Right lobe of liver (tissue), 6 donors: ENCODE data around the gene ACSL6. TPM values are rescaled to one million over a fixed set of nuclear protein-coding genes. Genes with fewer than 3 reads are reported as not detected.

Source experiments
- ATAC-seq, 4 donors: fragments of 200-7000 bp; cut with Tn5 transposase; one replicate each; pipeline ENCODE4 v1.9.1; 2020; ENCODE audit warnings: mild to moderate bottlenecking in 4 of 4, moderate library complexity in 4 of 4
- DNase-seq, 3 donors: peaks; one replicate each; pipeline ENCODE4 v3.0.0-alpha.2; 2020
- H3K27ac ChIP-seq, 3 donors: fragments of 200-600 bp; one replicate each; pipeline ENCODE4 v1.8.0; 2022
- H3K27me3 ChIP-seq, 2 donors: fragments of 200-600 bp; one replicate each; pipeline ENCODE4 v1.8.0; 2022
- H3K36me3 ChIP-seq, 4 donors: fragments of 200-600 bp; sonication (generic) in 1 of 4; one replicate each; pipeline versions ENCODE4 v1.5.1 to v1.8.0; 2017 to 2022; ENCODE audit warnings: control low read depth in 1 of 4
- H3K4me1 ChIP-seq, 4 donors: fragments of 200-600 bp; sonication (generic) in 1 of 4; one replicate each; pipeline versions ENCODE4 v1.5.1 to v1.8.0; 2017 to 2022; ENCODE audit warnings: control low read depth in 1 of 4
- H3K4me3 ChIP-seq, 3 donors: fragments of 200-600 bp; one replicate each; pipeline ENCODE4 v1.8.0; 2022
- H3K9me3 ChIP-seq, 4 donors: fragments of 200-600 bp; sonication (generic) in 1 of 4; one replicate each; pipeline versions ENCODE4 v1.5.1 to v1.8.0; 2017 to 2022; ENCODE audit warnings: control low read depth in 1 of 4
- POLR2A ChIP-seq: fragments of 450-650 bp; IDR thresholded peaks from one replicate; pipeline ENCODE4 v1.6.1; 2017; ENCODE audit warnings: antibody characterized with exemption, mild to moderate bottlenecking
- WGBS: methylation state at CpG from one replicate; pipeline ENCODE4 v1.1.6; 2018; ENCODE audit warnings: low coverage, low lambda C conversion rate; ENCODE audit not compliant: insufficient coverage; ENCODE audit errors: missing lambda C conversion rate; 5-methylcytosine and 5-hydroxymethylcytosine counted together
- intact Hi-C, 2 donors: fragments of 100-400 bp; cut with DNase I; formaldehyde crosslinking; loops; one replicate each; pipeline versions ENCODE4 v1.11.2 to v1.14.1; 2022
- total RNA-seq, 6 experiments: library from RNA; depleted of rRNA in 2 of 6; stranded (reverse); fragments of >200 nt in 2 of 6; fragmentation: NEBNext Ultra II Directional in 3 of 6; extraction: Animal tissue kit (Norgen Biotek cat#: 25700) in 3 of 6; gene quantifications; one replicate each; pipeline versions ENCODE4 v1.1.0 to v1.2.4, GENCODE V29; 2016 to 2023
- TF ChIP-seq, protein P1 (sequence below), 4 donors: fragments of 200-600 bp in 3 of 4; fragments of 450-650 bp in 1 of 4; IDR thresholded peaks; one replicate each; pipeline versions ENCODE4 v1.5.1 to v1.8.0; 2016 to 2022; ENCODE audit warnings: antibody characterized with exemption in 4 of 4, mild to moderate bottlenecking in 2 of 4
- donor health status: DM: no; HTN: yes; CAD: no.
- donor health status: DM: no; HTN: no; CAD: no.
- donor health status: DM: no; HTN: no; CAD: no.
- donor health status: DM: no; HTN: yes; CAD: no.
- donor health status: DM: no; HTN: yes; CAD: no.

Gene ACSL6
- total RNA-seq, 6 experiments from 2014 or later, result 1.3 to 6.0 (median 4.6) TPM

- H3K4me1 ChIP-seq, result no peaks in the 10 kb centered on the region
- H3K27me3 ChIP-seq, result no peaks in the 10 kb centered on the region
- H3K27ac ChIP-seq, result no peak overlapping the region
- no peaks in the 10 kb centered on the region for H3K9me3 ChIP-seq
- no peak for TF ChIP-seq POLR2A
- TF ChIP-seq, protein P1, sequence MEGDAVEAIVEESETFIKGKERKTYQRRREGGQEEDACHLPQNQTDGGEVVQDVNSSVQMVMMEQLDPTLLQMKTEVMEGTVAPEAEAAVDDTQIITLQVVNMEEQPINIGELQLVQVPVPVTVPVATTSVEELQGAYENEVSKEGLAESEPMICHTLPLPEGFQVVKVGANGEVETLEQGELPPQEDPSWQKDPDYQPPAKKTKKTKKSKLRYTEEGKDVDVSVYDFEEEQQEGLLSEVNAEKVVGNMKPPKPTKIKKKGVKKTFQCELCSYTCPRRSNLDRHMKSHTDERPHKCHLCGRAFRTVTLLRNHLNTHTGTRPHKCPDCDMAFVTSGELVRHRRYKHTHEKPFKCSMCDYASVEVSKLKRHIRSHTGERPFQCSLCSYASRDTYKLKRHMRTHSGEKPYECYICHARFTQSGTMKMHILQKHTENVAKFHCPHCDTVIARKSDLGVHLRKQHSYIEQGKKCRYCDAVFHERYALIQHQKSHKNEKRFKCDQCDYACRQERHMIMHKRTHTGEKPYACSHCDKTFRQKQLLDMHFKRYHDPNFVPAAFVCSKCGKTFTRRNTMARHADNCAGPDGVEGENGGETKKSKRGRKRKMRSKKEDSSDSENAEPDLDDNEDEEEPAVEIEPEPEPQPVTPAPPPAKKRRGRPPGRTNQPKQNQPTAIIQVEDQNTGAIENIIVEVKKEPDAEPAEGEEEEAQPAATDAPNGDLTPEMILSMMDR (IDR thresholded peaks at IDR 0.05), result no peak
- DNase-seq (peak in 1 of 3 donors; percentile 25), ATAC-seq (no peak)
- H3K36me3 ChIP-seq, result no peaks in the 10 kb centered on the region
- 77% methylated on average over 4 of the region's 9 CpGs for WGBS
- intact Hi-C loops, result no loop called here
- H3K4me3 ChIP-seq, result no peak overlapping the region
Measured at GRCh38 chr5:132050661-132051552, 39.4 kb upstream of the ACSL6 start.

- TF ChIP-seq POLR2A, result no peak
- TF ChIP-seq, protein P1 (IDR thresholded peaks at IDR 0.05), result no peak
- Histone ChIP-seq H3K27me3 (no peaks in the 10 kb centered on the region), H3K9me3 (no peaks in the 10 kb centered on the region), H3K4me3 (no peak overlapping the region), H3K27ac (no peak overlapping the region), H3K4me1 (no peaks in the 10 kb centered on the region), H3K36me3 (no peaks in the 10 kb centered on the region)
- ATAC-seq (peak; percentile 49 to 68 (median 60)), DNase-seq (peak in 2 of 3 donors; percentile 26 to 27)
- no CpG with 5 or more reads among the region's 5 CpGs for WGBS
- intact Hi-C loops, result no loop called here
Measured at GRCh38 chr5:132050136-132050535, 38.7 kb upstream of the ACSL6 start.

DNA sequence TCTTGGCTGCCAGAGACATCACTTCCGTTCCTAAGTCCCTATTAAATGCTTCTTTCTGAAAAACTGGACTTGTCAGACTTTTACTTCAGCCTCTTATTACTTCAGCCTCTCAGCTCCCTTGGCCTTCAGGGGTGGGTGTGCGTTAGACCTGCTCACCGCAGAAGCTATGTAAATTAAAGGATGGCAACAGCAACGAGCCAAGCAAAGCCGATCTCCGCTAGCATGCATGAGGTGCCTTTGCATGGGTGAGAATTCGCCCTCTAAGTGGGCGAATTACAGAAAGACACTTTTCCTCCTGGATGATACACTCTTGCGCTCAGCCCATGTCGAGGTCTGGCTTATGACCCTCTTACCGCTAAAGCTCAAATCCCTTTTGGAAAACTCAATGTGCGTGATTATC is 38.1 kb upstream of the ACSL6 start:
- DNase-seq (no peak), ATAC-seq (no peak)
- intact Hi-C loops, result no loop called here

DNA sequence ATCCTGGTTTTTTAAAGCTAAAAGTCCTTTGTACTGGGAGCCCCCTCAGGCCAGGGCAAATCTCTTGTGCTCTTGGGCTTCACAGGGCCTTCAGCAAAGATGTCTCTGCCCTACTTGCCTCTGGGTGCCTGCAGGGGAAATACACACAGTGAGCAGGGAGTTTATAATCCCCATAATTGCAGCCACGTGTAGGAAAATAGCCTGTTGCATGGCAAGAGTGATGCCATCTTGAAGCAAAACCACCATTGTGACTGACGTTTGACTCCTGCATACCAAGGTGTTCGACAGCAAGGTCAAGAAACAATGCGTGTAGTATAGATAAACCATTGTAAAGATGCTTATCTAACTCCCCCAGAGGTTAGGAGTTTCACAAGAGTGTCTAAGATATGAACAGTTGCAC is 37.6 kb upstream of the ACSL6 start:
- ATAC-seq (no peak), DNase-seq (no peak)
- no peaks in the 10 kb centered on the region for H3K27me3 ChIP-seq
- no peaks in the 10 kb centered on the region for H3K36me3 ChIP-seq
- WGBS, result 0% methylated on average over 1 of the region's 4 CpGs
- intact Hi-C loops, result no loop called here
- H3K4me3 ChIP-seq, result no peak overlapping the region
- H3K9me3 ChIP-seq, result no peaks in the 10 kb centered on the region
- TF ChIP-seq, protein P1 (IDR thresholded peaks at IDR 0.05), result no peak
- no peaks in the 10 kb centered on the region for H3K4me1 ChIP-seq
- no peak overlapping the region for H3K27ac ChIP-seq

More for the DNA sequence above, 38.1 kb upstream of the ACSL6 start:
- no peak for TF ChIP-seq POLR2A
- TF ChIP-seq, protein P1 (IDR thresholded peaks at IDR 0.05), result no peak
- H3K27ac ChIP-seq, result no peak overlapping the region
- no peaks in the 10 kb centered on the region for H3K27me3 ChIP-seq
- WGBS, result 87% methylated on average over 12 of the region's 12 CpGs
- H3K9me3 ChIP-seq, result no peaks in the 10 kb centered on the region
- no peaks in the 10 kb centered on the region for H3K4me1 ChIP-seq
- H3K36me3 ChIP-seq, result no peaks in the 10 kb centered on the region
- no peak overlapping the region for H3K4me3 ChIP-seq
